ENCODE measurements around the gene HNF1B.
"Not testable (repeated sequence)": the region's sequence is repeated elsewhere in the genome, so short reads cannot be mapped to it uniquely, and the experiment has no call there.

Gene HNF1B, protein sequence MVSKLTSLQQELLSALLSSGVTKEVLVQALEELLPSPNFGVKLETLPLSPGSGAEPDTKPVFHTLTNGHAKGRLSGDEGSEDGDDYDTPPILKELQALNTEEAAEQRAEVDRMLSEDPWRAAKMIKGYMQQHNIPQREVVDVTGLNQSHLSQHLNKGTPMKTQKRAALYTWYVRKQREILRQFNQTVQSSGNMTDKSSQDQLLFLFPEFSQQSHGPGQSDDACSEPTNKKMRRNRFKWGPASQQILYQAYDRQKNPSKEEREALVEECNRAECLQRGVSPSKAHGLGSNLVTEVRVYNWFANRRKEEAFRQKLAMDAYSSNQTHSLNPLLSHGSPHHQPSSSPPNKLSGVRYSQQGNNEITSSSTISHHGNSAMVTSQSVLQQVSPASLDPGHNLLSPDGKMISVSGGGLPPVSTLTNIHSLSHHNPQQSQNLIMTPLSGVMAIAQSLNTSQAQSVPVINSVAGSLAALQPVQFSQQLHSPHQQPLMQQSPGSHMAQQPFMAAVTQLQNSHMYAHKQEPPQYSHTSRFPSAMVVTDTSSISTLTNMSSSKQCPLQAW

DNA sequence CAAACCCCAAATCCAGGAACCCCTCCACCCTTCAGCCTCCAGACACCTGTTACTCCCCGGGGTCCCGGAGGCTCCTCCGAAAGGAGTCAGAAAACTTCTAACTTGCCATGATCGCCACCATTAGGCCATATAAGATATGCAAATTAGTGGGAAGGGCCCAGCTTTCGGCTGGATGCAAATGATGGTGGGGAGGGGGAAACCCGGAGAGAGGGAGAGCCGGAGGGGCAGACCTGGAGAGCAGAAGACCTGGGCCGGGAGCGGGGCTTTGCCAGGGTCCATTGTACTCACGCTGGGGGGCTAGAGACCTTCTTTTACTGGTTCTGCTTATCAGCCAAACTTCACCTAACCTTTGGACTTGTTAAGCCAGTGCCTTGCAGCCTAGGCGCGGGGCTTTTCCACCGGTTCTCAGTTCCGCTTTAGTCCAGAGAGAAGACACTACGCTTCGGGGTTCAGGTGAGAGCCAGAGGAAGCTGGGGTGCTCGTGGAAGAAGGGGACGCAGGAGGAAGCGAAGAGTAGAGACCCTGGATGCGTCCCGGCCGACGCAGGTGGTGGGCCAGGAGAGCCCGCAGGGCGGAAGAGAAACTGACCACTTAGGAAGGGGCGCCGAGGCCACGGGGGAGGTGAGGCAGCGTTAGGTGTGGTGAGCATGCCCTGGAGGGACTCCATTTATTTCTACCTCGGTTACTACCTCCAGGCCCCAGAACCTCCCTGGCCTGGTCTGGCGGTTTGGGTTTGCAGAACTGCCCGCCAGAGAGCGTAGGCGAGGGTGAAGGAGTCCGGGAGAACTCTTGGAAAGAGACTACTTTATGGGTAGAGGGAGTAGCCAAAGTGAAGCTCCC is at the start of gene HNF1B:
HNF1B (minus strand) TSS at position 99 of the 840 bp plus-strand sequence. CDS start 175 bp downstream, outside the sequence.
- DNase-seq: no peak

DNA sequence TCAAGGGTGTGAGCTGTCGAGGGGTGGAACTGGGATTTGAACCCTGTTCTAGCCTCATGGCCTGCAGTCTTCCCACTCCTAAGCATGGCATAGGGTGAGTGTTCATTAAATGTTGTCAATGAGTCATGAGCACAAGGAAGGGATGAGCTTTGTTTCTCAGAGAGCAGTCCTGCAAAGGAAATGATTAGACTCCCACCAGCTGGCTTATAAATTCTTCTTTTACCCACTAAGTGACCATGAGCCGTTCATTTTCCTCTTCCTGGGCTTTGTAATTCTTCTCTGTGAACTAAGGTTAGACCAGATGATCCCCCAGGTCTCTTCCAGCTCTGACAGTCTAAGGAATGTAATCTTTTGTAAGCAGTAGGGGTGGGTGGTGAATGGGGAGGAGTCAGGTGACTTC is 47.9 kb upstream of the HNF1B start:
- DNase-seq: peak; percentile 63

DNA sequence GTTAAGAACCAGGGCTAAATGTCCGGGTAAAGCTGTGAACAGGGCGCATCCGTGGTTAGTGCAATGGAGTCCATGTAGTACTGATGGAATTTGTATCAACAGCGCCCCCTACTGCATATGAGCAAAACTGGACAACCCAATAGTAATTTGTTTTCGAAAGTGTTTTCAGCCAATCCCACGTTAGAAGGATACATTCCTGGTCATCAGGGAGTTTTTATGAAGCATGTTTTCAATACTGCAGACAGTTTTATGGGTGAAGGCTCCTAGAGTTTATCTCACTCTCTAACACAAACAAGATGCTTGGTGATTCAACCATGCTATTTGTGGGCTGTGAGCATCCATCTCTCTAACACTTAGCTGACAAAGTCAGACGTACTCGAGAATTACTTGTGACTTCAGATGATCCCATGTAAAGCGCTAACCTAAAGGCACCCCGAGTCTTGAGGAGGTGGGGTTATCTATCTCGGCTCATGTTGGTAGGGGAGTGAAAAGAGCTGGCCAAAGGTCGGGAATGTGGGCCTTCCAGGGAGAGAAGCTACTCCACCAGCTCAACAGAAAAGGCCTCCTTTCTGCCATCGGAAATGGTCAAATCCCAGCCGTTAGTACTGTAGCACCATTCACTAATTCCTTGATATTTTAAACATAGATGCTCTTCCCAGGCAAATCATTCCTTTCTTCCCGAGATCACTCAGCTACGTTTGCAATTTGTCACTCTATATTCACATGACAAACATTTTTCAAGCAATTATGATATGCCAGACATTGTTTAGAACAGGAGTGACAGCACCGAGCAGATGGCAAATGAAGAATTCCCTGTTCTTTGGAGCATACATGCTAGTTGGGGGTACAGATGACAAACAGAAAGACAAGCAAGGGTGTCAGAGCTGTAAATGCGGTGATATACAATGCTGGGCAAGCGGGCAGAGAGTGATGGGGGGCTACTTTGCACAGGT is 46.9 kb upstream of the HNF1B start:
- peak; percentile 10 for DNase-seq

DNA sequence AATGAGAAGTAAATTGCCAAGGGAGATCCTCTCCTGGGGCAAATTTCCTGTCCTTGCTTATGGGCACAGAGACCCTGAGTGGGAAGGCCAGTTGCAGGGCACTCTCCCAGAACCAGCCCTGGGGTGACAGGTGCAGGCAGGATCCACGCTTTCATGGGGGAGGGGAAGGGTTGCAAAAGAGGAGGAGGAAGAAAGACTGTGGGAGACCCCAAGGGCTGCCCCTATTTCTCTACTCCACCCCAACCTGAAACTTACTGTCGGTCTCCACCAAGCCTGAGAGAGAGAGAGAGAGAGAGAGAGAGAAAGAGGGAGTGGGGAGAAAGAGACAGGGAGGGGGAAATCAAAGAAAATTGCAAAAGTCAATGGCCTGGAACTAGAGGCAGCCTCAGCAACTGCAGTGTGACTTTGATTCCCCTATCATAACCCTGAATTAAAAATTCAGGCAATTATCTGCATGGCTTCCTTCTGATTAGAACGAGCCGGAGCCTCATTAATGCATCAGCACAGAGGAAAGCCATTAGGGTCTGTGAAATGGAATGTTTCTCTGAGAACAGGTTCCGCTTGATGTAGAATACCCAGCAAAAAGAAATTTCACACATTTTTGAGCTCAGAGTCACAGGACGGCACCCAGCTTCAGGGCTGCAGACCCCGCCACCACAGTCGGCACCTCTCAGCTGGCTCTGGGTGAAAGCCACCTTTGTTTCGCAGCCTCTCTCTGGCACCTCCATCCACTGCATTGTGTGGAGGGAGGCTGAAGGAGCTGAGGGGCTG is 45.1 kb upstream of the HNF1B start:
- no peak for DNase-seq

DNA sequence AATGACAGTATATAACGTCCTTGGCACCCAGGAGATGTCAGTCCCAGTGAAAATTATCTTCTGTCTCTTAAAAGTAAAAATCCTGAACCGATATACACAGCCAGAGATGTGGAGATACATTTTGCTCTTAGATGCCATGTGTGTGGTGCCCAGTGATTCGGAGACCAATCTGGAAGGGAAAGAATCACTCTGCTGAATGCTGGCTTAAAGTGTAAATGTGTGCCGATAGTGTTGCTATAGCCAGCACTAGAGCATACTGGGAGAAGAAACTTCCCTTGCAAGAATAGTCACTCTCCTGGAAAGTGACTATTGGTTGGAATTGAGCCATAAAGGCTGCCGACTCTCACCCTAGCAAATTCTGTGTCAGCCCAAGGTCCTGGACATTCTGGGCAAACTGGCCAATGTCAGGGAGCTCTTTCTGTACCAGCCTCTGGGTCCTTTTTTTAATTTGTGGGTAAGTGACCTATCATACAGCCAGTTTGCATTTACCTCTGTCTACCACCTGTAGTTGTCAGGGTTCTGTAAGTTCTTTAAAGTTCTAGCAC is 44.2 kb upstream of the HNF1B start:
- DNase-seq: no peak

DNA sequence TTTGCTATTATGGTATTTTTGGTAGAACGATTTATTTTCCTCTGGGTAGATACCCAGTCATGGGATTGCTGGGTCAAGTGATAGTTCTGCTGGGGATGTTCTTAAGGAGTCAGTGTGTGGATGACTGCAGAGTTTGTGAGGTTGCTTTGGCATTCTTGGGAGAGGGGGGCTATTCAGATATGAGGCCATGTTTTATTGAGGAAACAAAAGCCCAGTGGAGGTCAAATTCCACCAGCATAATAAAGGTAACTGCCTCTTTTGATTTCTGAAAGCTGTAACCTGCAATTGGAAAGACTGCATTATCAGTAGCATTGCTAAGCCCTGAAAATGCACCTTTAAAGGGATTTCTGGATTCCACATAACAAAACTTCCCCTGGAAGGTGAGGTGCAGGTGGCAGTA is 43.7 kb upstream of the HNF1B start:
- DNase-seq: no peak

DNA sequence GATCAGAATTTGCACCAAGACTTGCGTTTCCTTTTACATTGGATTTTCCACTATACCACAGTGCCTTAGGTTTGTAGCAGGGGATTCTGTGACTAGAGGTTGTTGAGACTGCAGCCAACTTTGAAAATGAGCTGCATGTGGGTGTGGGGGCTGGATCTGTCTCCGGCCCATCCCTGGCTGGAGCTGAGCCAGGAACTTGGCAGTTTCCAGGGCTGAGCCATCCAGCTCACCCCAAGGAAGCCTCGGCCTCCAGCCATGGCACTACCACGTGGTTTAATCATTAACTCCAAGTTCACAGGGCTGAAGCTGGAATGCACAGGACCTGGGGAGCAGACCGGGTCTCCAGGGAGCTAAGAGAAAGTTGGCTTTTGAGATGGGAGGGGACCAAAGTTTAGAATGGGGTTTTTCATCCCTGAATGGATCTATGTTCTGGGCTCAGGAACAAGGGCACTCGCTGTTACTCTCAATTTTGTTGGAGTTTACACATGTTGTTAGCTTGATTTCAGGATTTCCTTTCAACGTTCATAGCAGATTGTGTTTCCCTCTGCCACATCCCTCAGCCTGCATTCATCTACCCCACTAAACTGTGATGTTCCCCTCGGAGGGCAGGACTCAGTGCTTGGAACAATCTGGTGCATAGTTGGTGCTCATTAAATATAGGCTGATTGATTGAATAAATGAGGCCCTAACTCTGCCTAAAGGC is 42.3 kb upstream of the HNF1B start:
- peak; percentile 57 for DNase-seq

DNA sequence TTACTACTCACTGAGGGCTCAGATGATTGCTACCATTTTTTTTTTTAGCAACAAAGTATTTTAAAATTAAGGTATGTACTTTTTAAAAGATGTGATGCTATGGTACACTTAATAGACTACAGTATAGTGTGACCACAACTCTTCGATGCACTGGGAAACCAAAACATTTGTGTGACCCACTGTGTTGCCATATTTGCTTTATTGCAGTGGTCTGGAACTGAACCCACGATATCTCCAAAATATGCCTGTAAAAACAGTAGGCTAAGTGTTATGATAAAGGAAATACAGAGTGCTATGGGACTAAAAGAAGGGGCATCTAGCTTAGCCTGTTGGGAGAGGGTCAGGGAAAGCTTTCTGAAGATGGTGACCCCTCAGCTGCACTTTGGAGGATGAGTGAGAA is 41.6 kb upstream of the HNF1B start:
- no peak for DNase-seq

DNA sequence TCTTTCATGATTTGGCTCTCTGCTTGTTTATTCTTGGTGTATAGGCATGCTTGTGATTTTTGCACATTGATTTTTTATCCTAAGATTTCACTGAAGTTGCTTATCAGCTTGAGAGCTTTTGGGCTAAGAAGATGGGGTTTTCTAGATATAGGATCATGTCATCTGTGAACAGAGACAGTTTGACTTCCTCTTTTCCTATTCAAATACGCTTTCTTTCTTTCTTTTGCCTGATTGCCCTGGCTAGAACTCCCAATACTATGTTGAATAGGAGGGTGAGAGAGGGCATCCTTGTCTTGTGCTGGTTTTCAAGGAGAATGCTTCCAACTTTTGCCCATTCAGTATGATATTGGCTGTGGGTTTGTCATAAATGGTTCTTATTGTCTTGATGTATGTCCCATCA is 37.6 kb upstream of the HNF1B start:
- DNase-seq: not testable (repeated sequence)

DNA sequence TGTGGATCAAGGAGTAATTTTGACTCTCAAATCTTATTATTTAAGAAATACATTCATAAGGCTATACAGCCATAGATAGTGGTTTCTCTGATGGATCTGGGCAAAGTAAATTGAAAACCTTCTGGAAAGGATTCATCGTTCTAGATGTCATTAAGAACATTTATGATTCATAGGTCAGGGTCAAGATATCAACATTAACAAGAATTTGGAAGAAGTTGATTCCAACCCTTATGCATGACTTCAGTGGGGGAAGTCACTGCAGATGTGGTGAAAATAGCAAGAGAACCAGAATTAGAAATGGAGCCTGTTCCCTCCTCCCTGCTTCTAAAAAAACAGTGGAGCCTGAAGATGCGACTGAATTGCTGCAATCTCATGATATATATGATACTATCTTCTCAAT is 36.6 kb upstream of the HNF1B start:
- no peak for DNase-seq

DNA sequence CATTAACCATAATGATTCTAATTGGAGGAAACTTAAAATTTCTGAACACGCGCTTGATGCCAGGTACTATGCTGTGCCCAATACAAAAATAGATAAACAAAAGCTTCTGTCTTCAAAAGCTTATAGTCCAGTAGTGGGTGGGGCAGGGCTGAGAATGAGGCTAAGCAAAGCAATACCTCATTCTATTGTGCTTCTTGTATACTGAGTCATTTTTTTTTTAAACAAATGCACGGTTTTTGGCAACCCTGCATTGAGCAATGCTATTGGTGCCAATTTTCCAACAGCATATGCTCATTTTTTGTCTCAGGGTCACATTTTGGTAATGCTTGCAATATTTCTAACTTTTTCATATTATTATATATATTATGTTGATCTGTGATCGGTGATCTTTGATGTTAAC is 34.7 kb upstream of the HNF1B start:
- peak; percentile 32 for DNase-seq

DNA sequence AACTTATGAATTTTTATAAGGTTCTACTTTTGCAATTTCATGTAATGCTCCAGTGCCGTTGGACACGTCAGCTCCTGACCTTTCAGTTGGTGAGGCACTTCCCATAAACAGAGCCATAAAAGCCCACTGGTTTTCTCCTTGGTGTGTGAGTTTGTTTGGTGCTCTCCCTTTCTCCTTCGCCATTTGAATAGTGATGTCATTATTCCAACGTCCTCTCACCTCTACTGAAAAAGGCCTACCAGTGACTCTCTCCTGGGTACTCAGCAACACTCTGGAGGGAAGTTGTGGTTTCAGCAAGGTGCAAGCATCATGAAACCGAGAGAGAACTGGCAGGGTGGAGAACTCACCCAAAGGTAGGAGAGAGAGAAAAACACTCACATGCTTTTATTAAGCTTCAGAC is 29.6 kb upstream of the HNF1B start:
- DNase-seq: no peak

DNA sequence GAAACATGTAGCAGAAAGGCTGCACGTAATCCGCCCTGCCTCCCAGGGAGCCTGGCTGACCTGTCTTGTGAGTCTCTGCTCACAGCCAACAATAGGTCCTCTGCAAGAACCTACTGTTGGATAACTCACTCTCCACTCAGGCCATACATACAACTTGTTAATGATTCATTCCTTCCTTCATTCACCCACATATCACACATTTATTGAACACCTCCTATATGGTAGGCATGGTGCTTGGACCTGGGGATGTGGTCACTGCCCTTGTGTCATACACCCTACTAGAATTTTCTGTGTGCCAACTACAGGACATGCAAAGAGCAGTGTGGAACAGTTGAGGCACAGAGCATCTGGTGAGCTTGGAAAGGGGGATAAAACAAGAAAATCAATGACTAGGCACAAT is 28.1 kb upstream of the HNF1B start:
- no peak for DNase-seq

DNA sequence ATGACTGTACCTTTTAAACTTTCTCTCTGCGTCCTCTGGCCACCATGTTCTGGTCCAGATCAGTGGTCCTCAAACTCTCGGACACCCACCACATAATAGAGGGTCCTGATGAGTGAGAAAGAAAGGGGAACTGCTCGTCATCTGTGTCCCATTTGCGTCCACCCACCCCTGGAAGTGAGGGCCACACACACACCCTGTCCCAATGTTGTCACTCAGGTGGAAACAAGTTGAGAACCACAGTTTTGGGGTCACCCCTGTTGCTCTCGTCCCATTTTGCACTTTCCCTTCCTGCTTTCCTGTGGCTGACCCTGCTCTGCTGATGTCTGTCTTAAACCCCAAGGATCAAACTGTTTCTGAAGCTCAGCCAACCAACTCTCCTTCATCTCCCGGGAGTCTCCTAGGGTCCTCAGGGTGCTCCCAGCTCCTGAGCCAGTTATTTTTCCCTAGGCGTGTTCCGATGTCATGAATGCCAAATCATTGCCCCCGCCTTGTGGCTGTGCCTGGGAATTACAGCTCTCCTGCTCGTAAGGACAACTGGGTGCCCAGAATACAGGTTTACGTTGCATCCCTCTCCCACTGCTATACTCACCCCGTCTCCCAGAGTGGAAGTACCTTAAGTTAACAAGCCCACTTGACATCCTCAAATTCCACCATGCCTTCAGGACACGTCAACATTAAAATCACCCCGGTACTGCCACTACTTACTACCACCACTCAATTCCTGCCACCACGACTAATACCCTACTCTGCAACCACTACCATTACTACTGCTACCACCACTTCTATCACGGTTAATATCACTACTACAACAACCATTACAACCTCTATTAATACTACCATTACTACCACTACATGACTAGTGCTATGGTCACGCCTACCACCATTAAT is 26.0 kb upstream of the HNF1B start:
- DNase-seq: peak; percentile 47

DNA sequence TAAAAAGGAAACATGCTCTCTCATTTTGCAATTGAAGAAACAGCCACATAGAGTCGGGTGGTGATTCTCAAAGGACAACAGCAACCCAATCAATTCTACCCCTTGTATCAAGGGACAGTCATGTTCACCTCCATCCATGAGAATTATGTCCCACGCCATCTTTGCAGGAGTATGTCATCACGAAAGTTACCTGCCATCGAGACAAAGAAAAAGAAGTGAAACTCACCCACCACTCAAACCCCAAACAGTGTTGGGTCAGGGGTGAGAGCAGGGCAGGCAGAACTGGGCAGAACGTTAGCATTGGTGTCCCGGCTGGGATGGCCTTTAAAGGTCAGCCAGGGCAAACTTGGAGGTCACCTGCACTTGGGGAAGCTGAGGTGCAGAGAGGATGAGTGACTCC is 24.2 kb upstream of the HNF1B start:
- no peak for DNase-seq

DNA sequence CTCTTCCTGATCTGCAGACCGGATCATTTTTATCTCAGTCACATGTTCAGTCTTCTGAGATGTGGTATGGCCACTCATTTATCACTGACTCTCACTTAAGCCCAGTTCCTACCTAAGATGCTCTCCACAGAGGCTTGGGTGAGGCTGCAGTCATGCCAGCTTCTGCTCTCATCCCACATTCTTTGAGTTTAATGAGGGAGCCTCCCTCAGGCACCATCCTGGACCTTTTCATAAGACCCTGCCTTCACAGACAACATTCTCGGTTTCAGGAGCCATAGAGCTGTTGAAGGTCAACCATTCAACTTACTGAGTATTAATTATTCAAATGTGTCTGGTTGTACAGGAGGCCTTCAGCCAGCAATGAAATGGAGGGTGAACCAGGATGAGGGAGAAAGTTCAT is 23.6 kb upstream of the HNF1B start:
- DNase-seq: no peak

DNA sequence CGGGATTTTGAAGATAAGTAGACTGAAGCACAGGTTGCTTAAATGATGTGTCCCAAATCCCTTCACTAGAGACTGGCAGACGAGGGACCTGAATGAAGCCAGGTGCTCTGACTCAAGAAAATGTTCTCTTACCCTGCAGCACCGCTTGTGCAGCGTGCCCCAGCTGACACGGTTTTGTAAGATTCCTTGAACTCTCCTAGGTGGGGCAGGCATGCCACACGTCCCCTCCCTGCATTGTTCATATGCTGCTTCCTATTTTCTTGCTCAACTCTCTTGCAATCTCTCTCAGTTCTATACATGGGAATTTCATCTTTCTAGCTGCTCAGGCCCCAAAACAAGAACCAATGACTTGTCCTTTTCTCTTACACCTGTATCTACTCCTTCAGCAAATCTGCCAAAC is 22.1 kb upstream of the HNF1B start:
- no peak for DNase-seq

DNA sequence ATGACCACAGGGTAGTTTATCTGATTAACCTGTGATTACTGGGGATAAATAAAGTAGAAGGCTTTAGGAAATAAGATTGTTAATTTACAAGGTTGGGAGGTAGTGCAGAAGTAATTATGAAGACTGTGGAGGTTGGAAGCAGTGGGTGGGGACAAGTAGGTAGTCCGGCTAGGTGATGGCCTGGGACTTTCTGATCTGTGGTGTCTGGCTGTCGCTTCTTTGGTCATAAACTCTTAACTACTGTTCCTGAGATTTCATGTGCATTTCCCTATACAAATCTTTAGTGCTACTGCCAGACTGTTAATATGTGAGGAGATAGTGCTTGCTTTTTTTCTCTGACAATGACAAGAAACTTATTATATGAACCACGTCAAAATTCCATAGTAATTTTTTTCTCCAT is 19.5 kb upstream of the HNF1B start:
- no peak for DNase-seq

DNA sequence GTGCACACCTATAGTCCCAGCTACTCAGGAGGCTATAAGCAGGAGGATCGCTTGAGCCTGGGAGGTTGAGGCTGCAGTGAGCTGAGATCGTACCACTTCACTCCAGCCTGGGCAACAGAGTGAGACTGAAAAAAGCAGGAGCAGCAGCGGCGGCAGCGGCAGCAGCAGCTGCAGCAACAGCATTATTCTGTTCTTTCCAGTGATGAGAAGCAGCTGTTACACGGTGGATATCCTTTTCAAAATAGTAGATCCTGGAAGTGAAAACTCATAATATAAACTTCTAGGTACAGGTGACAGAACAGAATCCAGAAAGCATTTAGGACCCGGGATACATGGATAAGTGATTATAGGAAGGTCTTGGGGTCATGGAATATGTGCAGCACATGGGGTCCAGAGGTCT is 17.8 kb upstream of the HNF1B start:
- no peak for DNase-seq

DNA sequence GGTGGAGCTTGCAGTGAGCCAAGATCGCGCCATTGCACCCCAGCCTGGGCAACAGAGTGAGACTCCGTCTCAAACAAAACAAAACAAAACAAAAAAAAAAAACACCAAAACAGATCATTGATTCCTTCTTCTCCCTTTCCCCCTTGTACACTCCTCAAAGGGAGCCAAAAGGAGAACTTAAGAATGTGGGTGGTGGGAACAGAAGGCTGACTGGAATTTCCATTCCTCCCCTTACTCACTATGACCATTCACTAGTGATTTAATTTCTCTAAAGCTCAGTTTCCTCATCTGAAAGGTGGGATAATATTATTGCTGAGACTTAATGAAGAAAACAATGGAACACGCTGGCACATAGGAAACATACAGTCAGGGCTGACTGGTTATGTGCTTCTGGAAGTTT is 17.1 kb upstream of the HNF1B start:
- DNase-seq: no peak

Measured in NCI-H226 (cell line).